ENCODE data around the gene KDM5A. TPM values are rescaled to one million over a fixed set of nuclear protein-coding genes. Genes with fewer than 3 reads are reported as not detected.
"Not testable (repeated sequence)": the region's sequence is repeated elsewhere in the genome, so short reads cannot be mapped to it uniquely, and the experiment has no call there.

KDM5A gene
- total RNA-seq, 1 donor from 2014 or later: 75.2 TPM

DNA sequence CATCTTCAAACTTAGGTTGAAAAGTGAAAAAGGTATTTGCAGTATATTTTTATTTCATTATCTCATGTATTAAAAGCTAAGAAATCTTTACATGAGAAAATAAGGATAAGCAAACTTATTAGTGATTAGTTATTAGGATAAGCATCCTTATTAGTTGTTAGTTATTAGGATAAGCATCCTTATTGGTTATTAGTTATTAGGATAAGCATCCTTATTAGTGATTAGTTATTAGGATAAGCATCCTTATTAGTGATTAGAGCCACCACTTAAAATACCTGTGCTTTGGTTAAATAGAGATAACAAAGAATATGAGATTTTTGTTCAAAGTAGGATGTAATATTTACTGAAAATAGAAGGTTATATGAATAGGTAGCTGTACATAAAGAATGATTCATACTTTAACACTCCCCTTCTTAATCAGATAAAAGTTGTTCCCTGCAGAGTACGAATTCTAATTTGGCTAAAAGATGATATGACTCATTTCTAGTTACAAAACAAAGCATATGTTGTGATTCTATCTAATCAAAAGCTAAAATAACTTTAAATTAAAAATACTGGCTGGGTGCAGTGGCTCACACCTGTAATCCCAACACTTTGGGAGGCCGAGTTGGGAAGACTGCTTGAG is 56.4 kb downstream of the KDM5A start:
- DNase-seq (ENCODE audit: low spot score): no peak

GRCh38 chr12:331287-331686 is 57.8 kb downstream of the KDM5A start:
- no peak for DNase-seq (ENCODE audit: low spot score)

DNA sequence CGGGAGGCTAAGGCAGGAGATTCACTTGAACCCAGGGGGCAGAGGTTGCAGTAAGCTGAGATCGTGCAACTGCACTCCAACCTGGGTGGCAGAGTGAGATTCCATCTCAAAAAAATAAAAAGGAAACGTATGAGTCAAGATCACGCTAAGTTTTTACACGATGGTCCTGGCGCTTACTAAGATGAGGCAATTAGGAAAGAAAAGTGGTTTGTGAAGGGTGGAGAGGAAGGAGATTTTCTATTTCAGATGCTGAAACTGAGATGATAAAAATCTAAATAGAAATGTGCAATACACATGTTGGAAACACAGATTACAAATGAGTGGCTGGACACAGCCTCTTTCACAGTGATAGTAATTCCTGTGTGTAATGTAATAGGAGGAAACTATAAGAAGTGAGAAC is 63.2 kb downstream of the KDM5A start:
- no peak for DNase-seq (ENCODE audit: low spot score)

DNA sequence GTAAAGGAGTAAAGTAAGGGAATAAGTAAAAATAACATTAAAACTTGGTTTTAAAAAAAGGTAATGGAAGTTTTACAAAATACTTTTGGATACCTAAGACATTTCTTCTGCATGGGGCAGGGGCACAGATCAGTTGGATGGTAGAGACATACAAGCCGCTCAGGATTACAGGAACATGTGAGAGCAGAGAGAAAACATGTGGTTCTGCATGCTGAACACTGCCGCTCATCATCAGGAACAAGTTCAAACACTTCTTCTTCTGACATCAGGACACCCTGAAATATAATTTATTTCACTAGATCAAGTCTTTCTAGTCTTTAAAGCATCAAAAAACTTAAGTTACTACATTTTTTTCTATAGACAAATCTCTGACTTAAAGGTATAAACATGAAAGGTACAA is 65.6 kb downstream of the KDM5A start:
- DNase-seq (ENCODE audit: low spot score): no peak

DNA sequence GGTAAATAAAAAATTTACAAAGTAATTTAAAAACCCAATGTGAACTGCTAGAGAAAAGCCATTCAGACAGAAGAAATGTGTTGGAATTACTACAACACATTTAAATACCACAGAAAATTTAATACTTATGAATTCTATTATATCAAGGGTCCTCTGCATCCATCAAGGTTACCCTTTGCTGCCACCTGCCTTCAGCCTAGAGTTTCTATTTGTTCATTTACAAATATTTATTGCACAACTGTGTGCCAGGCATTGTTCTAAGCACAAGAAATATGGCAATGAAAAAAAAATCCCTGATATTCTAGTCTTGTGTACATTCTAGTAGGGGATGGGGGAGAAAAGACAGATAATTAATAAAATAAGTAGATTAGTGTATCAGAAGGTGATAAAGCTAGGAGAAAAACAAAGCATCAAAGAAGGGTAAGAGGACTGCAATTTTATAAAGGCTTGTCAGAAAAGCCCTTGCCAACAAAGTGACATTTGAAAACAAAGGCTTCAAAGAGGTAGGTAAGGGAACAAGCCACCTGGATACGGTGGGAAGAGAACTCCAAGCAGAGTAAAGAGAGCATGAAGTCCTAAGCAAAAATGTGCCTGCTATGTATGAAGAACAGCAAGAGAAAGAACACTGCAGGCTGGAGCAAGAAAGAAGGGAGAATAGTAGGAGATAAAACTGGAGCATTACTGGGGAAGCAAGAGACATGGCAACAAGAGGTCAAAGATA is 67.4 kb downstream of the KDM5A start:
- no peak for DNase-seq (ENCODE audit: low spot score)

- DNase-seq (ENCODE audit: low spot score): no peak
Observed at GRCh38 chr12:318759-319515, 70.2 kb downstream of the KDM5A start.

DNA sequence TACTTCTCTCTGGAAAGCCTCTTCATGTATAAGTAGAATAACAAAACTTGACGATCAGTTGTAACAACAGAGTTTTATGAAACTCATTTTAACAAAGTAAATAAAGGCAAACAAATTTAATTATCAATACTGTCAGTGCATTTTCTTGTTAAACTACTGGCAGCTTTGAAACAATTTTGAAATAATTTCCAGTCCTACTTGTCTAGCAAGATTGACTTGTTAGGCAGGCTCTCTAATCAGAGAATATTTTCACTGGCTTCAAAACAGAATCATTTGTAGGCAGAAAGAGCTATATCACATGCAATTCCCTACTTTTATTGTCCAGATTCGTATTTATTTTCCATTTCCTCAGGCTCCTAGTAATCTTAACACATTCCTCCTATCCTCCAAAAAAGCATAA is 80.6 kb downstream of the KDM5A start:
- no peak for DNase-seq (ENCODE audit: low spot score)

- no peak for DNase-seq (ENCODE audit: low spot score)
Observed at GRCh38 chr12:307406-307805, 81.7 kb downstream of the KDM5A start.

DNA sequence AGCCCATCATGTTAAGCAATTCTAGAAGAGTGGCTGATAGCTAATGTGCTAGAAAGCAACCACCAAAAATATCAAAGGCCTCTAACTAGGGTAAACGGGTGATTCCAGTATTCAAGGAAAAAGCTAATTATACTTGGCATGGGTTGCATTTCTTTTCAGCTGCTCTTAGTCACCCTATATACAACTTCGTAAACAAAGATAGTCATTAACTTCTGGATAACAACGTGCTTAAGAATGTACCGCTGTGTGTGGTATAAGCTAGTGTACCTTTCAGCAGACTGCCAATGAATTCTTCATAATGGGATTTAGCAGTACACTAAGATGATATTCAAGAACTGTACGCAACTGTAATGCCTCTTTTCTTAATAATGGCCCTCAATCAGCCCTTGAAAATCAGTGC is 84.3 kb downstream of the KDM5A start:
- DNase-seq (ENCODE audit: low spot score): no peak

GRCh38 chr12:302766-303165 is 86.4 kb downstream of the KDM5A start:
- DNase-seq (ENCODE audit: low spot score): not testable (repeated sequence)

- not testable (repeated sequence) for DNase-seq (ENCODE audit: low spot score)
Observed at GRCh38 chr12:300166-300565, 89.0 kb downstream of the KDM5A start.

- DNase-seq (ENCODE audit: low spot score): not testable (repeated sequence)
Observed at GRCh38 chr12:299511-299910, 89.6 kb downstream of the KDM5A start.

- DNase-seq (ENCODE audit: low spot score): not testable (repeated sequence)
Observed at GRCh38 chr12:298059-298458, 91.1 kb downstream of the KDM5A start.

GRCh38 chr12:295132-295531 is 94.0 kb downstream of the KDM5A start:
- no peak for DNase-seq (ENCODE audit: low spot score)

DNA sequence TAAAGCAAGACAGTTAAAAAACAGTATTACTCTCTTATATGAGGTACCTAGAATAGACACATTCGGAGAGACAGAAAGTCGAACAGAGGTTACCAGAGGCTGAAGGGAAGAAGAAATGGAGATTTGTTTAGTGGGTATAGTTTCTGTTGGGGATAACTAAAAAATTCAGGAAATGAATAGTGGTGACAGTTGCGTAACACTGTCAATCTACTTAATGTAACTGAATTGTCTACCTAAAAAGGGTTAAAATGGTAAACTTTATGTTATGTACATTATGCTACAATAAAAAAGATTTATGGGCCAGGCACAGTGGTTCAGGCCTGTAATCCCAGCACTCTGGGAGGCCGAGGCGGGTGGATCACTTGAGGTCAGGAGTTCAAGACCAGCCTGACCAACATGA is 95.9 kb downstream of the KDM5A start:
- no peak for DNase-seq (ENCODE audit: low spot score)

DNA sequence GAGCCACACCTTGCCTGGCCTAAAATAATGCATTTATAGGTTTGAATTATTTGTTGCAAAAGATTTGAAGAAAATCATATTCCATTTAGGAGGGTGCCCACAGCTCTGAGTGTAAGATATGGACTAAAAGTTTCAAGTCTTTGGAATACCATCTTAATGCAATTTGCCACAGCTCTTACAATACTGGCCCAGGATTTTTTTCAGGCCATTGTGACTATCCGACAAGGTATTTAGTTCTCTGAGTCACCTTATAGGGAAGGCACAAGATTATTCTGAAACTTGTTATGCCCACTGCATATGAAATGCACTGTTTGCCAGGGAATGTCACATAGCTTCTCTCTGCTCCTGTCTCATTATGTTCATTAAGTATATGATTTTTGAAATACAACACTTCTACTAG is 96.9 kb downstream of the KDM5A start:
- no peak for DNase-seq (ENCODE audit: low spot score)

DNA sequence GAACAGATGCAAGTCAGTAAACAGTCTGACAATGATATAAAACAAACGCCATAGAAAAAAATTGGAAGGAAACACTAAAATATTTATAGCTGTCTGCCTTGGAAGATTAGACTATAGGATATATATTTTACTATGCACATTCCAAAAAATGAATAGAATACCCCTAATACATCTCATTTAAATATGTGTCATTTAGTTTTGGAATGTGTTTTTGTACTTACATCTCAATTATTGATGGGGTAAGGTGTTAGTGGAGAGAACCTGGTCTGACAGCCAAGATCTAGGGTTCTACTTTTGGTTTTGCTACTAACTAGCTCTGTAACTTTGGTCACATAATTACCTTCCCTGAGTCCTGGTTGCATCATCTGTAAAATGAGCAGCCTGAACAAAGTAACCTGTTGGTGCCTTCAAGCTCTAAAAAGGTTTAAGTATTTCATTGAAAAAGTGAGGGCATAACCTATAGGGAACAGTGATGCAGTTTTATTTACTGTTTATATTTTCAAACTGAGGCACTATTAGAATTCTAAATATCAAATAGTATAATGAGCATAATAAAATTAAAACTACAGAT is 97.9 kb downstream of the KDM5A start:
- no peak for DNase-seq (ENCODE audit: low spot score)

DNA sequence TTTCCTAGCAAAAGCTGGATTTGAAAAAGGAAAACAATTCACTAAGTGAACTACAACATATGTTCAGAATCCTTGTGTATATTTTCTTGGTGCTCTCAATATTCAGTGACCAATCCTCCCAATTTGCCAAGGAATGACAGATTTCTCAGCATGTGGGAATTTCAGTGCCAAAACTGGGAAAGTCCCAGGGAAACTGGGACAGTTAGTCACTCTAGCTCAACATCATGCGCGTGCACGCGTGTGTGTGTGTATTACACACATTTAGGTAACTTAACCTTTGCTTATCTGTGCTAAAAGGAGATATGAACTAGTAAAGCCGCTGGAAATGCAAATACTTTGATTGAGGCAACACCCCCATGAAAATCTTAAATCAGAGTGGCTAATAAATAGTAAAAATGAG is 100.4 kb downstream of the KDM5A start:
- DNase-seq (ENCODE audit: low spot score): no peak

- DNase-seq (ENCODE audit: low spot score): no peak
Observed at GRCh38 chr12:286531-287300, 102.4 kb downstream of the KDM5A start.

- DNase-seq (ENCODE audit: low spot score): no peak
Observed at GRCh38 chr12:278046-278445, 111.1 kb downstream of the KDM5A start.

DNA sequence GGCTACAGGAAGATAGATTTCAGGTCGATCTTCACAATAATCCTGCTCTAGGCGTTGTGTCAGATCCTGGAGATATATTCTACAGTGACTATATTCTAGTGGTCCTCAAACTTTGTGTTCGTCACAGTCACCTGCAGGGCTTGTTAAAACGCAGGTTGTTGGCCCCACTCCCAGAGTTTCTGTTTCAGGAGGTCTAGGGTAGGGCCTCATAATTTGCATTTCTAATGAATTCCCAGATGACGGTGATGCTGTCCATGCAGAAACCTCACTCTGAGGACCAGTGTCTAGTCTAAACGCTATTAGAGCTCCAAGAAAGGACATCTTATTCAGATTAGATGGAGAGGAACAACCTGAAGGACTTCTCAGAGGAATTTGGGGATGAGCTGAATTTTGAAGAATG is 113.3 kb downstream of the KDM5A start:
- no peak for DNase-seq (ENCODE audit: low spot score)

- DNase-seq (ENCODE audit: low spot score): no peak
Observed at GRCh38 chr12:273382-273781, 115.7 kb downstream of the KDM5A start.
